SKM-1 treated with dmso at 0.1 percent for 144 hours (cell line): ENCODE results near the gene APOC3.
"Not testable (repeated sequence)": the region's sequence is repeated elsewhere in the genome, so short reads cannot be mapped to it uniquely, and the experiment has no call there.

ENCODE experiments used
- DNase-seq: peaks from one replicate; lab custom pipeline; 2025; ENCODE audit not compliant: unreplicated experiment; lab: John Stamatoyannopoulos, UW

Gene APOC3

DNA sequence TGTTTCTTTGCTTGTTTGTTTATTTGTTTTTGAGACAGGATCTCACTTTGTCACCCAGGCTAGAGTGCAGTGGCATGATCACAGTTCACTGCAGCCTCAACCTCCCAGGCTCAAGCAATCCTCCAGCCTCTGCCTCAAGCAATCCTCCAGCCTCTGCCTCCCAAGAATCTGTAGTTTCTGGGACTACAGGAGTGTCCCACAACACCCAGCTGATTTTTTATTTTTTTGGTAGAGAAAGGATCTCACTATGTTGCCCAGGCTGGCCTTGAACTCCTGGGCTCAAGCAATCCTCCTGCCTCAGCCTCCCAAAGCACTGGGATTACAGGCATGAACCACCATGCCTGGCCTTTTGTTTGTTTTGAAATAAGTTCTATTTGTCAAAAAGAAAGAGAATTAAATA lies 28.0 kb upstream of the APOC3 start:
- not testable (repeated sequence) for DNase-seq

DNA sequence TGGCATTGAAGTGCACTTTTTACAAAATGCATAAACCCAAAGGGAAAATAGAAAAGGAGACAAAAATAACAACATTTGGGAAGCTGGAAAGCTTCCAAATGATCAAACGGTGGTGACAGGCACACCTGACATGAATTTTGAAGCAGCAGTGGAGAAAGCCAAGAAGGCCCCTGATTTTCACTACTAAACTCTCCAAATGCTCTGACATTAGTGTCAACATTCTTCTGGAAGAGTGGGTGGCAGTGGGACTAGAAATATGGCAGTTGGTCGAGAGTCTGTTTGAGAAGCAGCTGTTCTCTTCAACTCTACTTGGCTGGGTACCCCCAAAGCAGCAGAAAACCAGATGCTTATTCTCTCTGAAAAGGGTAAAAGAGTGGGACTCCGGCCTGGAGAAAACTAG lies 25.7 kb upstream of the APOC3 start:
- no peak for DNase-seq

DNA sequence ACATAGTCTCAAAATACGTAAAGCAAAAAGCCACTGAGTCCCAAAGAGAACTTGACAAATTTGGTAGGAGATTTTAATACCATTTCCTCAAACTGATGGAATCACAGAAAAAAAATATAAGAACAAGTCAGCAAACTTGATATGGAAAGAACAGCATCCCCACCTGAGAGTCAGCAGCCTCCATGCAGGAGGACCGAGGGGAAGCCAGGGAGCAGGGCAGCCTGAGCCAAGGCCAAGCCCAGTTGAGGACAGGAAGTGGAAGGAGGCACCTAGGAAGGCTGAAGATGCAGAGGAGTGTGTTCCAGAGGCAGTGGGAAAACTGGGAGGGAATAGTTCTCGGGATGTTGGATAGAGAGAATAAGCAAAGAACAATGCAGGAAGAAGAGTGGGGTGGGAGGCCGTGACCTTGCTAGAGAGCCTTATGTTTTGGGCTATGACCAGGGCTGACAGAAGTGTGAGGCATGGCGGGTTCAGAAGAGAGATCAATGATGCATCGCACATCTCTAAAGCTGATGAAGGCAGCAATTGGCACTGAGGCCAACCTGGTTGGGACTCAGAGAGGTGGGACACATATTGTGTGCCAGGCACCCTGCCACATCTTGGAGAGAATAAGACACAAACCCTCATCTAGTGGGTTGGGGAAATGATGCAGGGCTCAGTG lies 22.0 kb upstream of the APOC3 start:
- DNase-seq: no peak

DNA sequence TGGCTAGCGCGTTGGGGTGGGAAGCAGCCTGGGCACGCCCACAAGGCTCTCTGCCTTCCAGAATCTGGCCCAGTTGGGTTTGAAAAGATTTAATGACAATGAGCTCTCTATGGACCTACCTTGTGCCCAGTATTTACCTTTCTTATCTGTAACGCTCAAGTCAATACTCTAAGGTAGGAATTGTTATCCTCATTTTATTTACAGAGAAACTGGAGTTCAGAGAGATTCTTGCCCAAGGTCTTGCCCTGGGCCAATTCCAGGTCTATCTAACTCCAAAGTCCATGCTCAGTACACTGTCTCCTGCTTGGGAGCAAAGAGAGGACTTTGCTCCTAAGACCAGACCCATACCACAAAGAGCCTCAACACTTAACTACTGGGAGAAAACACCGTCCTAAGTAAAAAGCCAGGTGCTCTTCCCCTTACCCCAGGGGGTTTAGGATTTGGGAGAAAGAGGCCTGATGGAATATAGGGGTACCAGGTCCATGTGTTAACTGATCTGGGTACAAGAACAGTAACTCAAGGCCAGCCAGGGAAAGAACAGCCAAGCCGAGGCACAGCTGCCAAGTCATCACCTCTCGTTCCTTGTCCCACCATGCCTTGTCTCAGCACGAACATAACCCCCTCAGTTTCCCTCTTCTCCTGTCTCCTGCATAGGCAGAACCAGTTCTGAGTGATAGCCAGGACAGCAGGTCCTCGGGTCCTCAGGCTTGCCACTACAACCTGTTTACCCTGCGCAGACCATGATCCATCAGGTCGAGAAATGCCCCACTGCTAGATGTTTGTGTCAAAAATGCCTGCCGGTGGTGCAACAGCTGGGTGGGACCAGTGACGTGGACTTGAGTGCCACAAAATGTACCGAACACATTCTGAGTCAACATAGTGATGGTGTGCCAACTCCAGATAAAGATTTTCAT lies 21.2 kb upstream of the APOC3 start:
- DNase-seq: no peak

DNA sequence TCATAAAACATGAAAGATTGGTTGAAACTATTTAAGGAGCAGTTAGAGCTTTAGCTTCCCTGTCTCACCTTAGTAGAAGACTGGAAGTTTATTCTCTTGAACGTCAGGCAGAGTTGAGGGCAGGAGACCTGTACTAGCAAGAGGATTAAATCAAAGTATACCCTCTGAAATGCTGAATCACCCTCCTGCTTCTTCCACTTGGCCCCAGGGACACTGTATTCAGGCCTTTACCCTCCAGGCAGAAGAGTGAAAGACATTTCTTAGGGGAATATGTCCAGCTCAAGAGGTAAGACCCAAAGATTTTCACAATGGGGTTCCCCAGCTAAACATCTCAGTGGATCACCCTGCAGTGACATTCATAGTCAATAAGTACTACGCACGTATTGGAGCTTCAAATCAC lies 18.5 kb upstream of the APOC3 start:
- DNase-seq: no peak

DNA sequence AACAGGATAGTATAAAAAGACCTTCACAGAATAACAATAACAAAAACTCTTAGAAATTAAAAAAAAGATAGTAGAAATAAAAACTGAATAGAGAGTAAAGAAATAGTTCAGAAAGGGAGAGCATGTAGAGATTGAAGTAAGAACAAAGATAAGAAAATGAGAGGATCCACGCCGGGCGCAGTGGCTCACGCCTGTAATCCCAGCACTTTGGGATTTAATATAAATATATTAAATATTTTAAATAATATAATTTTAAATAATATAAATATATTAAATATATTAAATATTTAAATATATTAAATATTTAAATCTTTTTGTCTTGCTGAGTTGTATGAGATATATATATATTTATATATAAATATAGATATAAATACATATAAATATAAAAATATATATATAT lies 17.6 kb upstream of the APOC3 start:
- DNase-seq: no peak

DNA sequence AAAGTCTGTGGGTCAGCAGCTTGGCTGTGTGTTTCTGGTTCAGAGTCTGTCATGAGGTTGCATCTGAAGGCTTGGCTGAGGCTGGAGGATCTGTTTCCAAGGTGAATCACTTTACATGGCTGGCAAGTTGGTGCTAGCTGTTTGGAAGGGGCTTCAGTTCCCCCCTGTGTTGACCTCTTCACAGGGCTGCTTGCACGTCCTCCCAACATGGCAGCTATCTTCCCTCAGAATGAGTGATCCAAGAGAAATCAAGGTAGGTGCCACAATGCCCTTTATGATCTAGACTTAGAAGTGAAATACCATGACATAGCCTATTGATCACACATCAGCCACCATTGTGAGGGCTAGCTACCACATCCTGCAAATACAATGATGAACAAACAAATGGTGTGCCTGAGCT lies 16.5 kb upstream of the APOC3 start:
- DNase-seq: no peak

DNA sequence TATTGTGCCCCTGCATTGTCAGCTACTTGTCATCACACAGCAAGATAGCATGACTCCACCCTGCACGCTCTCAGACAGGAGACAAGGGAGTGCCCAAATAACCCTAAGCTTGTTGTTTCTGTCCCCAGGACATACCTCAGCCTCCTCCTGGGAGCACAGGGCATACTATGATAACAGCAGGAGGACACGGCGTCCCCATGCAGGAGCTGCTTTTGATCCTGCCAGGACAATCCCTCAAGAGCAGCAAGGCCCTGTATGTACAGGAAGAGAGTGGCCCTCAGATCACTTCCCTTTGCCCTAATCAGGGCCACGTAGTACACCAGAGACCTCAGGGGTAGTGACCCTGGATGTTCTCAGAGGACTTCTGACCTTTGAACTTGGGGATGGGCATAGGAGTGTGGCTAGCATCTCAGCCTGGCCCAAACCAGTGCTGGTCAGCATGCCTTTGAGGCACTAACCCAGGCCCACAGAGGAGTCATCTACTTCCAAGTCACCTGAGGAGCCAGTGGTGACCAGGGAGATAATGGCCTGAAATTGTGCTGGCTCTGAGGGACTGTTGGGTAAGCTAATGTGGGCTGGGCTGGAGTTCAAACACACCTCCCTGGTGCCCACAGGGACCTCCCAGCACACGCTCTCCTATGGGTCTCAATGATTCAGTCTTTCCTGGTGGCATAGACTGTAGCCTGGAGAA lies 15.8 kb upstream of the APOC3 start:
- DNase-seq: no peak

DNA sequence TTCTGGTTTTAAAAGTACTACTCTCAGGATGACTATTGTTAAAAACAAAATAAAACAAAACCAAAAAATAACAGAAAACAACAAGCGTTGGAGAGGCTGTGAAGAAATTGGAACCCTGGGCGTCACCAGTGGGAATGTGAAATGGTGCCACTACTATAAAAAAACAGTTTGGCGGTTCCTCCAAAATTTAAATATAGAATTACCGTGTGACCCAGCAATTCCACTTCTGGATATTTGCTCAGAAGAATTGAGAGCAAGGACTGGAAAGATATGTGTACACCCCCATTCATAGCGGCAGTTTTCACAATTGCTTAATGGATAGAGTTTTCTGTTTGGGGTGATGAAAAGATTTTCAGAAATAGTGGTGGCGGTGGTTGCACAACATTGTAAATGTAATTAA lies 15.2 kb upstream of the APOC3 start:
- DNase-seq: no peak

DNA sequence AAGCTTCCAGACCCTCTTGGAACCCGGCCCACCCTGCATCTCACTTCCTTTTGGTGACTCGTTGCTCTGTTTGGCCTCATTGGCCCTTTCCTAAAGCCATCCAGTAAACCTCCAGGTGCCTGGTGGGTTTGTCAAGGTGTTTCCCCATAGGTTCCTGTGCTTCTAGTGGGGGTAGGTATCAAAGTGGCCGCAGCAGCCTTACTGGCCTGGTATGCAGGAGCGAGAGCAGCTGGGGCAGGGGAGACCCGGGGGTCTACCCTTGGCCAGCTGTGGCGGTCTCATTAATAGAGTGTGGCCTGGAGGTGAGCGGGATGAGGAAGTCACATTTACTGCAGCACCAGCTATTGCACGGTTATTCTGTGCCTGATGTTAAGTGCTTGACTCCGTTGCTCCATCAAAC lies 10.7 kb upstream of the APOC3 start:
- DNase-seq: no peak

DNA sequence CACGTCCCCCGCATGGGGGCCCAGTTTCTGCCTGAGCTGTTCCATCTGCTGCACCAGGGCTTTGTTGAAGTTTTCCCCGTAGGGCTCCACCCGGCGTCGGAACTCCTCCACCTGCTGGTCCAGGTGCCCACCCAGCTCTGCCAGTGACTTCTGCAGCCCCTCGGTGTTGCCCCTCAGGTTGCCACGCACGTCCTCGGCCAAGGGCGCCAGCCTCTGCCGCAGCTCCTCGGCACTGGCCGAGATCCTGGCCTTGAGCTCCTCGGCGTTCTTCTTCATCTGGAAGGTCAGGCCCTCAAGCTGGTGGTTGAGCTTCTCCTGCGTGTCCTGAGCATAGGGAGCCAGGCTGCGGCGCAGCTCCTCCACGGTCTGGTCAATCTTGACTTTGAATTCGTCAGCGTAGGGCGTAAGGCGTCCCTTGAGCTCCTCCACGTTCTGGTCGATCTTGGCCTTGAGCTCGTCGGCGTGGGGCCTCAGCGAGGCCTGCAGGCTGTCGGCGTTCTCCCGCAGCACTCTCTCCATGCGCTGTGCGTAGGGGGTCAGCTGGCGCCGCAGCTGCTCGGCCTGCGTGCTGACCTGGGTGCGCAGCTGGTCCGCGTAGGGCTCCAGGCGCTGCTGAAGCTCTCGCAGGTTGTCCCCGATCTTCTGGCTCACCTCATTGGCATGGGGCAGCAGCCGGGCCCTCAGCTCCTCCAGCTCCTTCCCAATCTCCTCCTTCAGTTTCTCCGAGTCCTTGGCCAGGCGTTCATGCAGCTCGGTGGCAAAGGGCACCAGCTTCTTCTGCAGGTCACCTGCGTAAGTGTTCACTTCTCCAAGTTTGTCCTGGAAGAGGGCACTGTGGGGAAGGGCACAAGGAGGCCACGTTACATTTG lies 8.4 kb upstream of the APOC3 start:
- DNase-seq: no peak

DNA sequence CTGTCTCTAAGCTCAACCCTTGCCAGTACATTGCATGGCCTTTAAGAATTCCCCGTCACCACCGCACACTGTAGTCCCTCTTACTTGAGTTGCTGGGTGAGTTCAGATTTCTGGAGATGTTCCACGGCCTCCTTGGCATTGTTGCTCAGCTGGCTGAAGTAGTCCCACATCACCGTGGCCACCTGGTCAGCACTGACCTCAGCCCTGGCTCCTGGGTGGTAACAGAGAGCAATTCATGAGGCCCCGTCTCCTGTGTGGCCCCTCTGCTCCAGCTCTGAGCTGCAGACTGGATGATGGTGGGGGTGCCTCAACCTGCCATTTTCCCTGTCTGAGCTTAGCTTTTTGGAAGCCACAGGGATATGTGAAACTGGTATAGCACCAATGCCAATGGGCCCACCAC lies 7.1 kb upstream of the APOC3 start:
- no peak for DNase-seq

DNA sequence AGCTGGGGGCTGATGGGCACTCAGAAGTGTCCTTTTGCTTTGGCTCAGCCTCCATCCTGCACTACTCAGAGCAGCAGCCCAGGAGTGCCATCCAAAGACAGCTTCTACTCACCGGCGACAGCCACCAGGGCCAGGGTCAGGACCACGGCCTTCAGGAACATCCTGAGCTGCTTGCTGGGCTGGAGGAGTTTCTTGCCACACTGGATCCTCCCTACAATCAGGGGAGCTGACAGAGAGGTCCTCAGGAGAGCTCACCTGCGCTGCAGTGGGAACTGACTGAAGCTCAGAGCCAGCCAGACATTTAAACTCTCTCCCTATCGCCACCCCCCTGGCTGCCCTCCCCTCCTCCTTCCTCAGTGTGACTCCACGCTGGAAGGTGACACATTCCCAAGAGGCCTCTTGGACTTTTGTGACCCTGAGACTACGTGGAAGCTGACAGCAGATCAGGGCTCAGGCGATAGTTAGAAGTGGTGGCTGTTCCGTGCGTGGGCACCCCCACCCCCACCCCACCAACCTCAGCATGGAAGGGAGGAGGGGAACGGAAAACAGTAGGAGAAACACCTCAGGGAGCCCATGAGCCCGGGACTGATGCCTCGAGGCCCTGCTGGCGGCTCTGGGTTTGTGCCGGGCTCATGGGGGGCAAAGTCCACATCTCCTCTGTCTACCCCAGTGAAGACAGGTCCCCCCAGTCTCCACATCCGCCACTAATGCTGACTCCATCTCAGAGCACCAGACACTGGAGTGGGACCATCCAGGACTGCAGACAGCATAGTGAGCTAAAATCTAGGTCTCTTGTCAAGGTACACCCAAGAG lies 6.5 kb upstream of the APOC3 start, which contains the start of gene APOA4:
Gene APOA4 (minus strand): TSS at position 274 of the 813 bp plus-strand sequence. CDS start 113 bp downstream, at position 161.
- no peak for DNase-seq

DNA sequence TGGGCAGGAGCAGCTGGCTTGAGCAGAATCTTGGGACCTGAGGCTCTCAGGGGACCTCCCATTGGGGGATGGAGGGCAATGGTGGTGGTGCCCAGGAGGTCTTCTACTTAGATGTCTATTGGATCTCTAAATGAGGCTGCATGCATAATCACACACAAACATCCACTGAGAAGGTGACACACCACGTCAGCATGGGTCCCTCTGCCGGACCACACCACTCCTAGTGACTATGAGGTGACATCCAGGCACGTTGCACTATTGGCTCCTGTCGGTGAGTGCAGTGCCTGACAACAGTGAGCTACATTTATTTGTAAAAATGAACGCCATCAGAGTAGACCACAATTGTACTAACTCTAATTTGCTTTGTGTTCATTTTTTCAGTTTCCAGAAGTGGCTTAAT lies 4.3 kb upstream of the APOC3 start:
- DNase-seq: no peak

DNA sequence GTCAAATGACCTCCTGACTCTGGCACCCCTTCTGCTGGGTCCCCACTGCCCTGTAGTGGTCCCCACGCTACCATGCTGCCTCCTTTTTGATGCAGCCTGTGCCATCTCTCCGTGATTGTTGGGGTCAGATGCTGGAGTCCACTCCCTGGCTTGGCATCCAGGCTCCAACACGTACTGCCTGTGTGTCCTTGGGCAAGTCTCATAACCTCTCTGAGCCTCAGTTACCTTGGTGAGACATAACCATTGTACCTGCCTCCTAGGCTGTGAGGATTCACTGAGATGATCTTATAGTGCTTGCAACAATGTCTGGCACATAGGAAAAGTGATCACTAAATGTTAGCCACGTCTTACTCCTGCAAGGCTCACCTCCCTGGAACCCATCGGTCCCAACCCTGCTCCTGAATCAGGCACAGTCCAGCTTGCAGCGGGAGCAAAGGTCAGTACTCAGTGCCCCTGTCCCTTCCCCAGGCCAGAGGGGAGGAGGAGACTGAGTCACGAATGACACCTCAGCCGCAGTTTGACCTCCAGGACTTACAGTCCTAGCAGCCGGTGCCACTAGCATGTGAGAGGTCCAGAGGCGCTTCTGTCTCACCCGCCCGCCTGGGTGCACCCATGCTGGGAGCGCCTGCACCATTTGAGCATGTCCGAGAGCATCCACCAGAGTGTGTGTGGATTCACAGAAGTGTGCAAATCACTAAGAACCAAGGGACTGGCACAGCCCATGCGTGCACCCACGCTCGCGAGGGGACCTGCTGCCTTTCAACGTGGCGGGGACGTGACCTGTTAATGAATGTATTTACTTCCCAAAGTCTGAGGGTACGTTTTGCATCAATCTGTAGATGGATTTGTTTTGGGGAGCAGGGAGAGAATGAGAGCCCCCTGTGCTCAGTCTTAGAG lies 3.6 kb upstream of the APOC3 start:
- DNase-seq: no peak

DNA sequence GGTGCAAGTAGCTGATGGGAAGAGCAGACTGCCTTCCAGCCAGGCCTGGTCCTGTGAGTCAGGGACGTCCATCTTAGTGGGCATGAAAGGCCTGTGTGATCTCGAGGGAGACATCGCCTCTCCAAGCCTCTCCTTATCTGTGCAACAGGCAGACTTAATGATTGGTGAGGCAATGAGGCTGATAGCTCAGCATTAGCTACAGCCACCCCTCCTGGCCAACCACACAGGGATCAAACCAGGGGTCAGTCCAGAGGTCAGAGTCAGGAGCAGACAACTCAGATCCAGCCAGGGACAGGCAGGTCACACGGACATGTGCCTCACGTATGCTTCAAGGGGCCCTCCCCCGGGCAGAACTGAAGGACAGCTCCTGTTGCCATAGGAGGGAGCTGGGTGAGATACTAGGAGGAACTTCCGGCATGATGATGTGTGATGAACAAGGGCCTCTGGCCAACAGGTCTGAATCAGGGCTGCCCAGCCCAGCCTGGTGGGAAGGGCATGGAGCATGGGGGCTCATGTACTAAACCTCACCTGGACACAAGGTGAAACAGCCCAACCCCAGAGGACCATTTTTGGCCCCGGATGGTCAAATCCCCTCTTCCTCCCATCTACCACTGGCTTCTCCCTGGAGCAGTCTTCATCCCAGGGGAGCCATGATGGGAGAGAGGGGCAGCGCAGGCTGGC lies 2.8 kb upstream of the APOC3 start:
- no peak for DNase-seq

DNA sequence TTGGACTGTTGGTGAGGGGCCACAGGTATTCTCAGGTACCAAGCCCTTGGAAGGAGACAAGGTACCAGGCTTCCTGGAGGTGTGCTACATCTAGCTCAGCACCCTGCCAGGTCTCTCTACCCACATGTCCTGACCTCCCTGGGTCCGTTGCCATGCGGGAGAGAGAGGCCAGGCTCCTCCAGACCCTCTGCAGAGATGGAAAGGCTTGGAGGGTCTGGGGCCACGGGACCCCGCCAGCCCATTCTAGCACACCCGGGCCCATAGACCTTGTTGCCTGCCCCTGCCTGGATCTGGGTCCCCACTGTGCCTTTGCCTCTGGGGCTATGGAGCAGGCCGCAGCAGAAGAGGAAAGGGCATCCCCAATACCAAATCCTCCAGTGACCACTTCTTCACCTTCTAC lies 2.2 kb upstream of the APOC3 start:
- no peak for DNase-seq
